Activated CD4-positive, alpha-beta memory T cell treated with anti-CD3 and anti-CD28 coated beads for 36 hours (primary cell): ENCODE measurements around the gene RASGEF1C. TPM values are rescaled to one million over a fixed set of nuclear protein-coding genes. Genes with fewer than 3 reads are reported as not detected.

Experiments
- total RNA-seq, 2 experiments: library from RNA; stranded (reverse); gene quantifications; one replicate each; pipeline ENCODE4 v1.2.3, GENCODE V29; 2021

RASGEF1C gene
- total RNA-seq, 2 experiments from 2014 or later: not detected

Other genes with a start within 250 kb of the RASGEF1C start
- gene RNF130, start 137.5 kb downstream of the RASGEF1C start, total RNA-seq: 10 to 100 TPM in 1 of 2 experiments, 1 to 10 TPM in 1; 9.9 to 10.1 TPM
- 10 to 100 TPM; 41.7 to 43.2 TPM for gene MAPK9, start 82.9 kb upstream of the RASGEF1C start, total RNA-seq
- under 1 TPM; 0.12 to 0.15 TPM for gene GFPT2, start 144.1 kb upstream of the RASGEF1C start, total RNA-seq